ENCODE data around the gene PRAME. TPM values are rescaled to one million over a fixed set of nuclear protein-coding genes. Genes with fewer than 3 reads are reported as not detected.
"Not testable (repeated sequence)": the region's sequence is repeated elsewhere in the genome, so short reads cannot be mapped to it uniquely, and the experiment has no call there.

The PRAME gene
- total RNA-seq, 1 donor from 2014 or later = 1.2 TPM

GRCh38 chr22:22553141-22553540, 5.9 kb downstream of the PRAME start:
- DNase-seq (ENCODE audit: low spot score) (no peak), ATAC-seq (no peak)

DNA sequence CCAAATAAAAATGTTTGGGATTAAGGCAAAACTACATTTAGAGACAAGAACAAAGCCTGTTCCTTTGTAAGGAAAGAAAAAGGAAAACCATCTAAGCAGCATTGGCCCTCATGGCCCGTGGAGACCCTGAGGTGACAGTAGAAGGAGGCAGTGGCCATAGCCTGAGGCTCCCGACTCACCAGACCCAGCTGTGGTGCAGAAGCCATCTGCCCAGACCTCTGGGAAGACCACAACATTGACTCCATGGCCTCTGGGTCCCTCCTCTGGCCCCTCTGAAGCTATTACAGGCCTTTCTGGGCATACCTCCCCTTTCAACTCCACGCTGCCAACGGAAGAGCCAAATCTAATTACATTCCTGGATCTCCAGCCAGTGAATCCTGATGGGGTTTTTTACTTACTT, 6.4 kb downstream of the PRAME start:
- ATAC-seq (no peak), DNase-seq (ENCODE audit: low spot score) (no peak)

DNA sequence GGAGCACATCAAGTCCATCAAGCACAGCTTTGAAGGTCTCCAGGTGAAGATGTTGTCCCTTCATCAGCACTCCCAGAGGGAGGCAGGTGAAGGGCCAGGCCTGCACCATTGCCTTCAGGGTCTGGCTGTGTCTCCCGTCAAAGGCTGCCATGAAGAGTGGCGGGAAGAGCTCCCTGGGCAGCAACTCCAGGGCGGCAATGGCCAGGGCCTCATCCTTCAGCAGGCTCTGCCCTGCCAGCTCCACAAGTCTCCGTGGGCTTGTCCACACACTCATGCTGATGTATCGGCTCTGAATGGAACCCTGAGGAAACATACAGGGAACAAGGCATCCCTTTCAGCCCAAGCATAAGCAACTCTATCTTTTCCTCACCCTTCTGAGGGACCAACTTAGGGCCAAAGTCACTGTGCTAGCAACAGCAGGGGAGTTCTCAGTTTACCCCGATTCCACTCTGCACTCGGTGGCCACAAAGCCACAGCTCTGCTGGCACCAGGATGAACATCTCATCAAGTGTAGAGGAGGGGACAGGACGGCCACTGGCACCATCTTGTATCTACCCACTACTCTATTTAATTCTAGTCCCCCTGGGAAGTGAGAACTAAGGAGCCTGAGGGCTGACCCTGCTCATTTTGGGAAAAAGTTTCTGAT, 8.2 kb downstream of the PRAME start:
- ATAC-seq = no peak
- no peak for DNase-seq (ENCODE audit: low spot score)

GRCh38 chr22:22548910-22549309, 10.2 kb downstream of the PRAME start:
- DNase-seq (ENCODE audit: low spot score) (no peak), ATAC-seq (no peak)

GRCh38 chr22:22548317-22548716, 10.7 kb downstream of the PRAME start:
- DNase-seq (ENCODE audit: low spot score) (no peak), ATAC-seq (no peak)

GRCh38 chr22:22547692-22548300, 11.3 kb downstream of the PRAME start:
- ATAC-seq = no peak
- DNase-seq (ENCODE audit: low spot score) = no peak

DNA sequence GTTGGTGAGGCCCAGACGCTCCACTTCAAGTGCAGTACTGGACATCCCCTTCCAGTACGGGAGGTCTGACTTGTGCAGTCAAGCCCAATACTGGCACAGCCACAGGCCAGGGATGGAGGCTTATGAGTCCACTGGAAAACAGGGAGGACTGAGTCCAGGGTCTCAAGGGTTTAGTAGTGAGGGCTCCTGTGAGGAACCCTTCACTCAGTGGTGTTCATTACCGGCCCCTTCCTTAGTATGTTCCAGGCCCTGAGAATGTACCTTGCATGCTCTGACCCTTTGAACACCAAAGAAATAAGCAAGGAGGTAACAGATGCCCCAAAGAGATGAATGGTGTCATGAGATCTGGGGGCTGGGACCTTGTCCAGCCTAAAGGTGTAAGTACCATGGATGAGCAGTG, 11.8 kb downstream of the PRAME start:
- no peak for DNase-seq (ENCODE audit: low spot score)
- no peak for ATAC-seq

DNA sequence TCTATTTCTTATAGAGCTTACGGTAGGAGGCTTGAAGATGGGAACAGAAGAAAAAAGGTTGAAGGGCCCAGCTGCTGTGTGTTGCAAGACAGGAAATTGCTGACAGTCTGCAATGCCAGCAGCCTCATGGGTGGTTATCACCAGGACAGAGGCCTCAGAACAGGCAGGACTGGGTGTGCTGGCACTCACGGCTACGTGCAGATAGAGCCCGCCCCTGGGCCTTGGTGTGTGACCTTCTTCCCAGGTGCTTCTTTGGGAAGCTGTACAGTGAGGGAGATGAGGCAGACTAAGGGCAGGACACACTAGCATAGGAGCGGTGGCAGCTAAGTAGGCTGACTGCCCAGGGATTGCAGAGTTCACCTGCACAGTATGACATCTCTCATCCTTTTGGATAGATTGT, 12.6 kb downstream of the PRAME start:
- DNase-seq (ENCODE audit: low spot score) = no peak
- ATAC-seq = no peak

DNA sequence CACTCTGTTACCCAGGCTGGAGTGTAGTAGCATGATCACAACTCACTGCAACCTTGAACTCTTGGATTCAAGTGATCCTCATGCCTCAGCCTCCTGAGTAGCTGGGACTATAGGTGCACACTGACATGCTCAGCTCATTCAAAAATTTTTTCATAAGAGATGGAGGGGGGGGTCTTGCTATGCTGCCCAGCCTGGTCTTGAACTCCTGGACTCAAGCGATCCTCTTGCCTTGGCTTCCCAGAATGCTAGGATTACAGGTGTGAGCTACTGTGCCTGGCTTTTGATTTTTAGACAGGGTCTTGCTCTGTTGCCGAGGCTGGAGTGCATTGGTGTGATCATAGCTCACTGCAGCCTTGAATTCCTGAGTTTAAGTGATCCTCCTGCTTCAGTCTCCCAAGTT, 14.0 kb downstream of the PRAME start:
- ATAC-seq = no peak
- DNase-seq (ENCODE audit: low spot score) = no peak

- ATAC-seq = no peak
- no peak for DNase-seq (ENCODE audit: low spot score)
Measured at GRCh38 chr22:22538226-22538989, 20.7 kb downstream of the PRAME start.

GRCh38 chr22:22536916-22537315, 22.1 kb downstream of the PRAME start:
- ATAC-seq (no peak), DNase-seq (ENCODE audit: low spot score) (no peak)

- no peak for ATAC-seq
- no peak for DNase-seq (ENCODE audit: low spot score)
Measured at GRCh38 chr22:22536515-22536914, 22.6 kb downstream of the PRAME start.

DNA sequence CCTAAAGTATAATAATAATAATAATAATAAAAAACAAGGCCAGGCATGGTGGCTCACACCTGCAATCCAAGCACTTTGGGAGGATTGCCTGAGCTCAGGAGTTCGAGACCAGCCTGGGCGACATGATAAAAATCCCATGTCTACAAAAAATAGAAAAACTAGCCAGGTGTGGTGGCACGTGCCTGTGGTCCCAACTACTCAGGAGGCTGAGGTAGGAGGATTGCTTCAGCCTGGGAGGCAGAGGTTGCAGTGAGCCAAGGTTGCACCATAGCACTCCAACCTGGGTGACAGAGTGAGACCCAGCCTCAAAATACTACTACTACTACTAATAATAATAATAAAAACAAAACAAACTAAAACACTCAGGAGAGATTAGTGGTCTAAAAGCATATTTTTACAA, 23.4 kb downstream of the PRAME start:
- ATAC-seq = no peak
- no peak for DNase-seq (ENCODE audit: low spot score)

DNA sequence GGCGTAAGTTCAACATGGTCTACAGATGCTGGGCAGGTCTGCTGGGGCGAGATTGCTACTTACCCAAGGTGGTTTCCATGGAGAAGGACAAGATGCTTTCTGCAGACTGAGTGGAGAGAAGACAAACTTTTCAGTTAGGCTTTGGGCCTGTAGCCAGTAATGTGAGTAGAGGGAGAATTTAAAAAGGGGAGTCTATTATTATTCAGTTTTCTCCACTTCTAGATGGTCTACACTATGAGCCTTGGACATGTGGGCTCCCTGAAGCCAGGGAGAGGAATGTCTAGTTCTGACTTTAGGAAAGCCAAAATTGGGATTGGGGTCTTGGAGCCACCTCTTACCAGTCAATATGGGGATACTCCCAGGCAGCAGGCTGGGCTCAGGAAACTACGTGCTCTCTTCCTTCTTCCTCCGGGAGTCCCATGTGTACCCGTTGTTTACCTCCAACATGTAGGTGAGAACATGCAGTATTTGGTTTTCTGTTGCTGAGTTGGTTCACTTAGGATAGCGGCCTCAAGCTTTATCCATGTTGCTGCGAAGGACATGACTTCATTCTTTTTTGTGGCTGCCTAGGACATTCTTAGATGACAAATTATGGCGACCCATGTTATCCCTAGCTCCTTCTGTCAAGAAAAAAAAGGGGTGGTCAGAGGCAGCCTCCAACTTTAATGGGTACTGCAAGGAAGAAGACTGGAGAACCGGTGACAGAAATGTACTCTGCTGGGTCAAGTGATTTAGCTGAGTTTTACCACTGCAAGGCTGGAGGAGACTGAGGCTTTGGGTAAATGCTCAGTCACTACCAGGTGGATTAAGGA, 24.3 kb downstream of the PRAME start:
- ATAC-seq = no peak
- no peak for DNase-seq (ENCODE audit: low spot score)

- ATAC-seq (no peak), DNase-seq (ENCODE audit: low spot score) (no peak)
Measured at GRCh38 chr22:22533863-22534262, 25.2 kb downstream of the PRAME start.

DNA sequence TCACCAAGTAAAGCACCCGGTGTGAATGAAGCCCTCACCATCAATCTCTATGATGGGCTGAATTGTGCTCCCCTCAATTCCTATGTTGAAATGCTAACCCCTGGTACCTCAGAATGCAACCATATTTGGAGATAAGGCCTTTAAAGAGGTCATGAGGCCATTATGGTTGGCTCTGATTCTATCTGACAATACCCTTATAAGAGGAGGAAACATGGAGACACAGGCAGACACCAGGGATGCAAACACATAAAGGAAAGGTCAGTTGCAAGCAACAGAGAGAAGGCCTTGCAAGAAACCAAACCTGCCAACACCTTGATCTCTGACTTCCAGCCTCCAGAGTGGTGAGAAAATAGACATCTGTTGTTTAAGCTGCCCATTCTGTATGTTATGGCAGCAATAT, 25.6 kb downstream of the PRAME start:
- DNase-seq (ENCODE audit: low spot score) = no peak
- no peak for ATAC-seq

- DNase-seq (ENCODE audit: low spot score); ATAC-seq: not testable (repeated sequence)
Measured at GRCh38 chr22:22532547-22533071, 26.5 kb downstream of the PRAME start.

GRCh38 chr22:22531770-22532546, 27.1 kb downstream of the PRAME start:
- DNase-seq (ENCODE audit: low spot score) = no peak
- ATAC-seq = no peak

- DNase-seq (ENCODE audit: low spot score) = no peak
- no peak for ATAC-seq
Measured at GRCh38 chr22:22528780-22529179, 30.3 kb downstream of the PRAME start.

GRCh38 chr22:22527312-22527711, 31.8 kb downstream of the PRAME start:
- DNase-seq (ENCODE audit: low spot score) (no peak), ATAC-seq (no peak)
